H9 (cell line): ENCODE results near the gene OTOS. TPM values are rescaled to one million over a fixed set of nuclear protein-coding genes. Genes with fewer than 3 reads are reported as not detected.

ENCODE experiments used
- DNase-seq: peaks from one replicate; pipeline ENCODE4 v3.0.0-alpha.2; 2017
- H2AFZ ChIP-seq: one replicate; pipeline ENCODE4 v1.6.1; 2013; ENCODE audit warnings: mild to moderate bottlenecking, low read length, control low read depth, moderate library complexity
- H2AK5ac ChIP-seq: 2 replicates; pipeline ENCODE4 v1.6.1; 2013; ENCODE audit warnings: low read length, control low read depth, mixed read lengths; ENCODE audit not compliant: insufficient read length
- H2BK120ac ChIP-seq: one replicate; pipeline ENCODE4 v1.6.1; 2013; ENCODE audit warnings: low read depth, mild to moderate bottlenecking, low read length, control low read depth, inconsistent platforms; ENCODE audit not compliant: poor library complexity, severe bottlenecking
- H2BK12ac ChIP-seq: 2 replicates; pipeline ENCODE4 v1.6.1; 2013; ENCODE audit warnings: low read length, control low read depth, mixed read lengths, low read depth; ENCODE audit not compliant: insufficient read length
- H2BK15ac ChIP-seq: 2 replicates; pipeline ENCODE4 v1.6.1; 2013; ENCODE audit warnings: low read depth, low read length, control low read depth
- H2BK20ac ChIP-seq: one replicate; pipeline ENCODE4 v1.6.1; 2013; ENCODE audit warnings: low read depth, mild to moderate bottlenecking, low read length, control low read depth, inconsistent platforms; ENCODE audit not compliant: poor library complexity, severe bottlenecking
- H2BK5ac ChIP-seq: 2 replicates; pipeline ENCODE4 v1.6.1; 2013; ENCODE audit warnings: low read length, control low read depth, mixed read lengths; ENCODE audit not compliant: insufficient read length
- H3K14ac ChIP-seq: 2 replicates; pipeline ENCODE4 v1.6.1; 2013; ENCODE audit warnings: low read length, control low read depth; ENCODE audit not compliant: insufficient read depth
- H3K18ac ChIP-seq: 2 replicates; pipeline ENCODE4 v1.6.1; 2013; ENCODE audit warnings: low read depth, mild to moderate bottlenecking, mixed read lengths, low read length, control low read depth; ENCODE audit not compliant: insufficient read length
- H3K23ac ChIP-seq: 2 replicates; pipeline ENCODE4 v1.6.1; 2013; ENCODE audit warnings: low read length, control low read depth, mixed read lengths, low read depth; ENCODE audit not compliant: insufficient read length
- H3K23me2 ChIP-seq: 2 replicates; pipeline ENCODE4 v1.6.1; 2013; ENCODE audit warnings: low read depth, mild to moderate bottlenecking, mixed read lengths, low read length, control low read depth; ENCODE audit not compliant: insufficient read length, poor library complexity, severe bottlenecking
- H3K27ac ChIP-seq: 2 replicates; pipeline ENCODE4 v1.5.1; 2013; ENCODE audit warnings: low read length, control low read depth, mixed read lengths, low read depth; ENCODE audit not compliant: insufficient read length
- H3K27me3 ChIP-seq: 2 replicates; pipeline ENCODE4 v1.6.1; 2013; ENCODE audit warnings: low read length, control low read depth, inconsistent platforms; ENCODE audit not compliant: insufficient read depth
- H3K4ac ChIP-seq: 2 replicates; pipeline ENCODE4 v1.6.1; 2013; ENCODE audit warnings: low read depth, mild to moderate bottlenecking, control low read depth, inconsistent platforms, low read length, moderate library complexity
- H3K4me1 ChIP-seq: 2 replicates; pipeline ENCODE4 v1.6.1; 2013; ENCODE audit warnings: low read length, control low read depth, inconsistent platforms; ENCODE audit not compliant: insufficient read depth
- H3K4me2 ChIP-seq: 2 replicates; pipeline ENCODE4 v1.6.1; 2013; ENCODE audit warnings: low read length, control low read depth, mixed read lengths; ENCODE audit not compliant: insufficient read length, insufficient read depth
- H3K56ac ChIP-seq: 2 replicates; pipeline ENCODE4 v1.6.1; 2013; ENCODE audit warnings: low read depth, mild to moderate bottlenecking, mixed read lengths, low read length, control low read depth; ENCODE audit not compliant: insufficient read length
- H3K79me1 ChIP-seq: 2 replicates; pipeline ENCODE4 v1.6.1; 2013; ENCODE audit warnings: low read depth, mild to moderate bottlenecking, moderate library complexity, low read length, control low read depth, inconsistent platforms; ENCODE audit not compliant: insufficient read depth, poor library complexity, severe bottlenecking
- H3K79me2 ChIP-seq: 2 replicates; pipeline ENCODE4 v1.6.1; 2013; ENCODE audit warnings: low read length, control low read depth, inconsistent platforms; ENCODE audit not compliant: insufficient read depth
- H3K9ac ChIP-seq: 2 replicates; pipeline ENCODE4 v1.6.1; 2013; ENCODE audit warnings: low read length, control low read depth, mixed read lengths; ENCODE audit not compliant: insufficient read length; ENCODE audit errors: extremely low read depth
- H3K9me3 ChIP-seq: one replicate; pipeline ENCODE4 v1.6.1; 2013; ENCODE audit warnings: low read depth, low read length, inconsistent platforms; ENCODE audit not compliant: control insufficient read depth
- H3T11ph ChIP-seq: one replicate; pipeline ENCODE4 v1.6.1; 2013; ENCODE audit warnings: mild to moderate bottlenecking, low read length, control low read depth, inconsistent platforms
- H4K20me1 ChIP-seq: one replicate; pipeline ENCODE4 v1.6.1; 2013; ENCODE audit not compliant: control insufficient read depth, insufficient read length, insufficient read depth
- H4K5ac ChIP-seq: 2 replicates; pipeline ENCODE4 v1.6.1; 2013; ENCODE audit warnings: low read depth, mild to moderate bottlenecking, mixed read lengths, low read length, control low read depth; ENCODE audit not compliant: insufficient read length
- H4K8ac ChIP-seq: replicated peaks from 2 replicates; pipeline ENCODE4 v1.6.1; 2013; ENCODE audit warnings: low read length, control low read depth, mixed read lengths, low read depth; ENCODE audit not compliant: insufficient read length
- H4K91ac ChIP-seq: 2 replicates; pipeline ENCODE4 v1.6.1; 2013; ENCODE audit warnings: low read depth, mild to moderate bottlenecking, moderate library complexity, mixed read lengths, low read length, control low read depth; ENCODE audit not compliant: insufficient read length
- H3K27ac Mint-ChIP-seq, 3 experiments: 2 replicates in 2 of 3; 3 replicates in 1 of 3; pipeline ENCODE4 v1.8.0; 2020 to 2021; ENCODE audit warnings: mixed read lengths in 3 of 3, mild to moderate bottlenecking in 1 of 3, moderate library complexity in 1 of 3
- H3K27me3 Mint-ChIP-seq: 2 replicates; pipeline ENCODE4 v1.8.0; 2021; ENCODE audit warnings: low read depth, mild to moderate bottlenecking, moderate library complexity, mixed read lengths
- H3K36me3 Mint-ChIP-seq, 3 experiments: 2 replicates in 2 of 3; 3 replicates in 1 of 3; pipeline ENCODE4 v1.8.0; 2020 to 2021; ENCODE audit warnings: low read depth in 3 of 3, mixed read lengths in 3 of 3; ENCODE audit not compliant: insufficient read depth in 1 of 3
- H3K4me1 Mint-ChIP-seq, 2 experiments: 2 replicates each; pipeline ENCODE4 v1.8.0; 2020; ENCODE audit warnings: mixed read lengths in 2 of 2
- H3K4me3 Mint-ChIP-seq, 2 experiments: 2 replicates in 1 of 2; 3 replicates in 1 of 2; pipeline ENCODE4 v1.8.0; 2020 to 2021; ENCODE audit warnings: mild to moderate bottlenecking in 2 of 2, mixed read lengths in 2 of 2, moderate library complexity in 1 of 2
- H3K9me3 Mint-ChIP-seq, 2 experiments: 2 replicates in 1 of 2; 3 replicates in 1 of 2; pipeline ENCODE4 v1.8.0; 2020; ENCODE audit warnings: mild to moderate bottlenecking in 2 of 2, mixed read lengths in 2 of 2, moderate library complexity in 1 of 2
- CTCF ChIP-seq: fragments of 200-600 bp; sonication (generic); conservative IDR thresholded peaks from 3 replicates; pipeline ENCODE4 v1.8.0; 2021; ENCODE audit warnings: antibody characterized with exemption, mild to moderate bottlenecking
- WGBS: extraction: QIAGEN DNeasy Blood & Tissue Kit; methylation state at CpG from one replicate; pipeline ENCODE4 v1.1.7; 2013; ENCODE audit warnings: missing lambda C conversion rate, low lambda C conversion rate, mixed read lengths; ENCODE audit not compliant: insufficient read length; ENCODE audit errors: extremely low coverage; 5-methylcytosine and 5-hydroxymethylcytosine counted together
- total RNA-seq: library from RNA; stranded (reverse); gene quantifications from 2 replicates; pipeline ENCODE4 v1.2.1, GENCODE V29; 2021

Gene OTOS
- total RNA-seq, 1 experiment from 2014 or later: not detected

DNA sequence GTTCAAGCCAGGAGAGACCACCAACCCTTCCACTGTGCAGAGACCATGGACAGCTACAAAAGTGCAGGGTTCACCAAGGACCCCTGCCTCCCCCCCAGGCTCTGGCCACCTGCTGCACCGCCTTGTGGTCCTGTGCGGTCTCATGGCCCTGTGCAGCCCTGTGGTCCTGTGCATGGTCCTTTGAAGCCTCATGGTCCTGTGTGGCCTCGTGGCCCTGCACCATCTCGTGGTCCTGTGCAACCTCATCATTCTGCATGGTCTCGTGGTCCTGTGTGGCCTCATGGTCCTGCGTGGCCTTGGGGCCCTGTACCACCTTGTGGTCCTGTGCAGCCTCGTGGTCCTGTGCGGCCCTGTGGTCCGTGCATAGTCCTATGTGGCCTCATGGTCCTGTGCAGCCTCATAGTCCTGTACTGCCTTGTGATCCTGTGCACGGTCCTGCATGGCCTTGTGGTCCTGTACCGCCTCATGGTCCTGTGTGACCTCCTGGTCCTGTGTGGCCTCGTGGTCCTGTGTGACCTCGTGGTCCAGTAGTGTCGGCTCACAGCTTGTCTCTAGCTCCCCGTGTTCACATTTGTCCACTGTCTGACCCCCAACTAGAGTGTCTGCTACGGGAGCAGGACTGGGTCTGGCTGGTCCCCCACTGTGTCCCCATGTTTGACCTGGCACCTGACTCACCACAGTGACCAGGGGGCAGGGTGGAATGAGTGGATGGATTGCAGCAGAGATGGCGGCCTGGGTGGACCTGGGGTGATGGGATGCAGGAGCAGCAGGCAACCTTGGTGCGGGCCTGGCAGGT, 20.0 kb upstream of the OTOS start:
- no peaks in the 10 kb centered on the region for H3K23me2 ChIP-seq
- H2AK5ac ChIP-seq: no peak overlapping the region
- no peak overlapping the region for H2BK15ac ChIP-seq
- H3K27ac Mint-ChIP-seq: peak overlapping the region in 1 of 3 experiments; percentile 48; a peak in 1 of 7 replicates
- no peak overlapping the region for H4K91ac ChIP-seq
- no peaks in the 10 kb centered on the region for H4K20me1 ChIP-seq
- H3K79me2 ChIP-seq: no peaks in the 10 kb centered on the region
- no peak overlapping the region for H2BK12ac ChIP-seq
- no peak overlapping the region for H3K4ac ChIP-seq
- no peaks in the 10 kb centered on the region for H3K36me3 Mint-ChIP-seq
- H3K4me1 ChIP-seq: no peaks in the 10 kb centered on the region; the same call in 1 of the 2 replicates
- no peaks in the 10 kb centered on the region for H3K9me3 ChIP-seq
- H3K23ac ChIP-seq: no peak overlapping the region
- no peak overlapping the region for H2BK20ac ChIP-seq
- peaks cover 11% of the 10 kb centered on the region for H3K27me3 Mint-ChIP-seq
- no peak for TF ChIP-seq CTCF
- no peak overlapping the region for H3K4me2 ChIP-seq
- H4K8ac ChIP-seq: no peak overlapping the region
- H4K5ac ChIP-seq: no peak overlapping the region
- no peak overlapping the region for H3K9ac ChIP-seq
- H3K18ac ChIP-seq: no peak overlapping the region
- no peak for DNase-seq
- H2BK120ac ChIP-seq: no peak overlapping the region
- H3K9me3 Mint-ChIP-seq: peaks cover 0 to 11% of the 10 kb centered on the region in 2 experiments; a peak in 3 of 5 replicates
- H3K27me3 ChIP-seq: no peaks in the 10 kb centered on the region
- WGBS: no CpG with 5 or more reads among the region's 18 CpGs
- no peak overlapping the region for H3T11ph ChIP-seq
- no peak overlapping the region; the same call in 1 of the 2 replicates for H3K14ac ChIP-seq
- H2BK5ac ChIP-seq: no peak overlapping the region
- no peak overlapping the region for H3K56ac ChIP-seq
- H2AFZ ChIP-seq: no peak overlapping the region
- no peak overlapping the region for H3K27ac ChIP-seq
- no peak overlapping the region for H3K4me3 Mint-ChIP-seq
- H3K4me1 Mint-ChIP-seq: peaks cover 15 to 20% of the 10 kb centered on the region in 2 experiments
- no peaks in the 10 kb centered on the region for H3K79me1 ChIP-seq
